NT2/D1 (cell line): Measurements from ENCODE around the gene ARPIN.

Experiments used
- SUZ12 ChIP-seq: IDR thresholded peaks from 2 replicates; pipeline ENCODE4 v1.6.1; 2011; ENCODE audit not compliant: insufficient read length, insufficient read depth; ENCODE audit errors: extremely low read depth
- YY1 ChIP-seq: IDR thresholded peaks from 2 replicates; pipeline ENCODE4 v1.6.1; 2011; ENCODE audit not compliant: insufficient read length, insufficient read depth
- ZNF274 ChIP-seq: IDR thresholded peaks from 2 replicates; pipeline ENCODE4 v1.6.1; 2011; ENCODE audit warnings: mild to moderate bottlenecking, low read depth, low read length

DNA sequence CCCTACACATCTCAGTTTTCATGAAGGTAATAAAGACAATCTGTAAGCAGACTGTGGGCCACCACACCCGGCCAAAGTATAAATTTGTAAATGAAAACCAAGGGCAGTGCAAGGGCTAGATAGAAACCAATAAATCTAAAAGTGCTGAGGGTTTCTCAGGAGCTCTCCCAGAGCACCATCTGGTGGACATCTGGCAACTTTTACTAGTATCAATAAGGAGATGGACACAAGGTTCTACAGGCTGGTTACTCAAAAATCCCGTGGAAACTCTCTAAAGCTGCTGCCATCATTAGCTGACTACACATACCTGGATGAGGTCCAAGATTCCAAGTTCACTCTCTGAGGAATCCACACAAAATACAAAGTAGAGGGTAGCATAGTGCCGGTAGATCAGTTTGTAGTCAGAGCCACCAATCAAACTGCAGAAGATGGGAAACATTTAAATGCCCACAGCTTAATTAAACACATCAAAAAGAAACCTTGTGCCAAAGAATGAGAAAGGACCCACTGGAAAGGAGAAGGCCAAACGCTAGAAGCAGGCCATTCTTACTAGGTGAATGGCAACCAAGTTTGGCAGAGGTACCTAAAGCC, 24.4 kb downstream of the ARPIN start:
- TF ChIP-seq ZNF274, result no peak
- TF ChIP-seq SUZ12, result no peak
- no peak for TF ChIP-seq YY1
